GM12892 (cell line): Measurements from ENCODE around the gene GPR107.

Experiments used
- DNase-seq: peaks from one replicate; pipeline ENCODE4 v3.0.0; 2011; ENCODE audit not compliant: insufficient read length
- FAIRE-seq: peaks from 2 replicates; lab custom pipeline; 2011; peaks lifted over from hg19 to GRCh38; lab: Jason Lieb, UNC
- POLR2A ChIP-seq: IDR thresholded peaks from 2 replicates; pipeline ENCODE4 v1.6.1; 2011; ENCODE audit warnings: low read depth, low read length, control low read depth
- POLR2AphosphoS5 ChIP-seq: IDR thresholded peaks from 2 replicates; pipeline ENCODE4 v1.6.1; 2011; ENCODE audit warnings: low read depth, low read length, control low read depth
- TAF1 ChIP-seq: IDR thresholded peaks from 2 replicates; pipeline ENCODE4 v1.6.1; 2011; ENCODE audit warnings: low read depth, mild to moderate bottlenecking, control low read depth, low read length, borderline replicate concordance

Gene GPR107

DNA sequence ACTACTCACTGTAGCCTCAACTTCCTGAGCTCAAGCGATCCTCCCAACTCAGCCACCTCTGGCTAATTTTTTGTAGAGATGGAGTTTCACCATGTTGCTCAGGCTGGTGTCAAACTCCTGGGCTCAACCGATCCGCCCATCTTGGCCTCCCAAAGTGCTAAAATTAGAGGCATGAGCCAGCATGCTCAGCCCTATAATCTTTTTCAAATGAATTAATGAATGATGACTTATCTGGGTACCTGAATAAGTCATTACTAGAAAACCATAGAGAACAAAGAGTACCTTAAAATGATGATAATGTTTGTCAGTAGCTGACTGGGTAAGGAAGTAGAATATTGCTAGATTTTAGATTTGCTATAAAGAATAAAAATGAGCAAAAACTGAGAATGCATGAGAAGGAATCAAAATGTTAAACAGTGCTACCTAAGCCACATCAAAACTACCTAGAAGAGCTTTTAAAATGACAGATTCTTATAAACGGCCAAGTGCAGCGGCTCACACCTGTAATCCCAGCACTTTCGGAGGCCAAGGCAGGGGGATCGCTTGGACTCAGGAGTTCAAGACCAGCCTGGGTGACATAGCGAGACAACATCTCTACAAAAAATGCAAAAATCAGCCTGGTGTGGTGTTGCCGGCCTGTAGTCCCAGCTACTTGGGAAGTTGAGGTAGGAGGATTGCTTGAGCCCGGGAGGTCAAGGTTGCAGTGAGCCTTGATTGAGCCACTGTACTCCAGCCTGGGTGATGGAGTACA is 24.3 kb upstream of the GPR107 start:
- FAIRE-seq (peak; percentile 48), DNase-seq (no peak)
- TF ChIP-seq POLR2AphosphoS5 (no peak; the same call in 1 of the 2 replicates), POLR2A (no peak; the same call in 1 of the 2 replicates), TAF1 (no peak)

DNA sequence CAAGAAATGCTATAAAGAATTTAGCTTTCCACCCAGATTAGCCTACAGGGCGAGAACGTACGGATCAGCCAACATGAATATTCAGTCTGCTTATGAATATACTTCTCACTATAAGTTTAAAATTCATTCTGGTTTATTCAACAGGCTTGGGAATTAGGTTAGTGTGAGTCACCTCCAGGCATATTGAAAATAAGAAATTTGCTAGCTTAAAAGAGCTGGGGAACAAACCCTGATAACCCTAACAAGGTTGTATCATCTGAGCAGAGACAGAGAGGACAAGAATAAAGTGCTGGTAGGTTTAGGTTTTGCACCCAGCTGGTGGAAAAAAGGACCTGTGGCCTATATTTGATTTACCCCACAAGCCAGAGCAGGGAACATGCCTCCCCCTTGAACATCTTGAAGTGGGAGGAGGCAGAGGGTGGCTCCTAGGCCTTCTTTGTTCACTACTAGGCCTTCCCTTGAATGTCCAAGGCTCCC is 23.0 kb upstream of the GPR107 start:
- no peak for DNase-seq
- no peak for TF ChIP-seq TAF1
- TF ChIP-seq POLR2AphosphoS5: no peak; the same call in 1 of the 2 replicates
- TF ChIP-seq POLR2A: no peak
- FAIRE-seq: no peak

DNA sequence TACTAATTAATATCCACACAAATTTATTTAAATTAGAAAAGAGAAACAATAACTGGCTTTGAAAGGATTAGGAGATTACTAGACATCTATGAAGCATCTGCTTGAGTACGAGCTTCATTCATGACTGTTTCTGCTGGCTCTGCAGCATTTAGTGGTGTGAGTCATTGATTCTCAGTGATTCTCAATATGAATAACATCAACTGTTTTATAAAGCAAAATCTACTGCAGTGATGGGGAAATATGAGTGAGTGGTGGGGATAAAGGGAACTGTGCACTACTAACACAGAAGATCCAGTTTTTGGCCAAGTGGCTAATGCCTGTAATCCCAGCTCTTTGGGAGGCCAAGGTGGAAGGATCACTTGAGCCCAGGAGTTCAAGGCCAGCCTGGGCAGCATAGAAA is 19.1 kb upstream of the GPR107 start:
- FAIRE-seq (no peak), DNase-seq (no peak)
- TF ChIP-seq POLR2AphosphoS5: no peak; the same call in 1 of the 2 replicates
- no peak for TF ChIP-seq POLR2A
- no peak for TF ChIP-seq TAF1

DNA sequence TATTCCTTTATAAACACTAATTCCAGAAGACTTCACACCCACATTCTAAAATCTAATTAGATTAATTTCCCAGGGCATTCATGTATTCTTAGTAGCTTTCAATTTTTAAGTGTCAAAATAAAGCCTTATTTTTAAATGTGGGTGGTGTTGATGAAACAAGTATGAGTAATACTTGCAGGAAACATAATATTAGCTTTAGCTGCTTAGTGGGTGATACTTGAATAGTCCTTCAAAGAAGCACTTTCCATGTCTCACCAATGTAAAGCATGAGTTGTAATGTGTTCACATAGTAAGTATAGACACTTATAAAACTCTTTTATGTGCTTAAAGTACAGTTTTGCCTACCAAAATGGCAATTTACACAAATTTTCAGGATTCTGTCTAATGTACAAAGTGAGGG is 17.6 kb upstream of the GPR107 start:
- DNase-seq (no peak), FAIRE-seq (no peak)
- TF ChIP-seq POLR2AphosphoS5 (no peak), TAF1 (no peak), POLR2A (no peak)

DNA sequence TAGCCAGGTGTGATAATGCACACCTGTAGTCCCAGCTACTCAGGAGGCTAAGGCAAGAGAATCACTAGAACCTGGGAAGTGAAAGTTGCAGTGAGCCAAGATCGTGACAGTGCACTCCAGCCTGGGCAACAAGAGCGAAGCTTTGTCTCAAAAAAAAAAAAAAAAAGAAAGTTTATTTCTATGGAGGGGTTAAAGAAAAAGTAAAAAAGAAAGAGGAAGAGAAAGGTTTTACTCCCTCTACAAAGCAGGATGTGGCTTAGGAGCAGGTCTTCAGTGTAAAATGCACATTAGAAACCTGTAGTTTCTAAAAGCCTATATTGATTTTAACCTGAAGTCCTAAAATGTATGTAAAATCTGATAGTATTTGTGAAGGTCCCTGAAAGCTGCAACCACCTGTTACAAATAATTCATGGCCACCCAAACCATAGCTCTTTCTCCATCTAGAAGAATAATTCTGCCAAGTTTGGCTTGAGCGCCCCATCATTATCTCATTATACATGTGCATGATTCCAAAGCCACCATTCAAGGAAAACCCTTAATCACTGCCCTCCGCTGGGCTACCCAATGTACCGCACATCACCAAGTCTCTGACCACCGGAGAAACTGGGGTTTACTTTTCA is 14.1 kb upstream of the GPR107 start:
- peak; percentile 50 for FAIRE-seq
- no peak for TF ChIP-seq POLR2AphosphoS5
- TF ChIP-seq TAF1: no peak
- no peak; the same call in none of the 2 replicates for TF ChIP-seq POLR2A
- no peak for DNase-seq

DNA sequence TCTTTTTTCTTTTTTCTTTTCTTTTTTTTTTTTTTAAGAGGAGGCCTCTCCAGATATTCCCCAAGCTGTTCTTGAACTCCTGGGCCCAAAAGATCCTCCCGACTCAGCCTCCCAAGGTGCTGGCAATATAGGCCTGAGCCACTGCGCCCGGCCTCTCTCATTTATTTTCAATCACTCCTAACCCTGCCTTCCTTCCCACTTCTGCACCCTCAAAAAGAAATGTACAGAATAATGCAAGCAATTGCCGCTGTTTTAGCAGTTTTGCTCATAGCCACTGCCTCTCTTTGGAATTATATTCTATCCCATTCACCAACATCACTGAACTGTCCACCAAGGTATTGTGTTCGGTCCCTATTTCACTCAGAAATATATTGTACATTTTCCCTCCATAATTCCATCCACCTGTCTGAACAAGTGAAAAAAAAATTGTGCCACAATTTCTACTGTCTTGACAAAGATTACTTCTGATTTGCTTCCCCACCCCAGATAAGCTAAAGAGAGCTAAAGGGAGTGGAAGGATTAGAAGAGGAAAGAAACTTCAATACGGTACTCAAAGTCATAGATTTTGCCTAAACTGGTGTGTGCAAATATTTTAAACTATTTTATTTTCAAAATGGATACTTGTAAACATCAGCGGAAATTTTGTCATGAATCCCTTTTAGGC is 12.6 kb upstream of the GPR107 start:
- no peak for TF ChIP-seq POLR2A
- TF ChIP-seq POLR2AphosphoS5: no peak
- TF ChIP-seq TAF1: no peak
- FAIRE-seq: peak; percentile 38
- no peak for DNase-seq

DNA sequence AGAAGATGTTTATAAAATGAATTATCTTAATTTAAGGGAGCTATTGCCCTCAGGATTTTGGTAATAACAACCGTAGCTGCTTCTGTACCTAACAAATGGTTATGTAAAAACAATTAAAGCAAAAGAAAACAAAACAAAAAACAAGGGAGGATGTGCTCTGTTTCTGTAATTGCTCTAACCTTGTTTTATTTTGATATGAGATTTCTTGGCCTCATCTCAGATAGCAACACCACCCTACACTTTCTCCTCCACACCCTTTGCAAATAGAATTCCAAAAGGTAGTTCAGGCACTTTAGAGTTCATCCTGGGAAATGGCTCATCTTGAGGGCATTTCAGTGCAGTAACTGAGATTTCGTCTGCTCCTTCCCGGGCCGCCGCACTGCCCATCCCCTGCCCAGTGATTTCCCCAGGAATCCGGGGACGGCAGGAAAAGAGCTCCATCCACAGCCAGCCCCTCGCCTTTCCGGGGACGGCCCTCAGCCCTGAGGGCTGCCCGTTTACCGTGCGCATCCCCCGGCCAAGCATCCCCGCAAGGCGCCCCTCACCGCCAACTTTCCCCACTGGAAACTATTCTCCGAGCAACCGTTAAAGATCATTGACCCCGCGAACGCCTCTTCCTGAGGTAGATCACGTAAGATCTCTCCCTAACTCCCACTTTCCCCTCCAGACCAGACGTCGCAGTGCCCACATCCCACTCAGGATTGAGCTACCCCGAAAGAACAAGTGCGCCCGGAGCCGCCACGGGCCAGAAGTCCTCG is 11.9 kb upstream of the GPR107 start:
- no peak for DNase-seq
- no peak for FAIRE-seq
- TF ChIP-seq TAF1 (0 out of 2 replicates have a peak, but pooled peaks have one; percentile 33), POLR2A (0 out of 2 replicates have a peak, but pooled peaks have one; percentile 48), POLR2AphosphoS5 (peak; percentile 23; the same call in 1 of the 2 replicates)

DNA sequence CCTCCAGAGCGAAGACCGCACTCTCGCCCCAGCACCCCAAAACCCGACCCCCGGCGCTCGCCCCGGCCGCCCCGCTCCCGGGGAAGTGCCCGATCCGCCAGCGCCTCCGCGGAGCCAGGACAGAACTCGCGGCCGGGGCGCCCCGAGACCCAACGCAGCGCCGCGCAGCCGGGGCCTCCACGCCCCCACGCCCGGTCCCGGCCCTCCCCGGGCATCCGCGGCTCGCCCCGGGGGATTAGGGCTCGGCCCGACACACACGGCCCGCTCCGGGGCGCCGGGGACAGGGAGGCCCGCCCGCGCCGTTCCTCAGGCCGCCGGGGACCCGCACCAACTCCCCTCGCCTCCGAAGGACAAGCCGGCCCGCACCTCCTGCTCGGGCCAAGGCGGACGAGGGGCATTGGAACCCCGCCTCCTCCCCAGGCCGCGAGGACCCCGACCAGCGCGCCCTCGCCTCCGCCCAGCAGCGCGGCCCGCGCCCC is 11.3 kb upstream of the GPR107 start:
- no peak for FAIRE-seq
- TF ChIP-seq POLR2A (no peak), TAF1 (no peak), POLR2AphosphoS5 (peak; percentile 10; the same call in 1 of the 2 replicates)
- no peak for DNase-seq

DNA sequence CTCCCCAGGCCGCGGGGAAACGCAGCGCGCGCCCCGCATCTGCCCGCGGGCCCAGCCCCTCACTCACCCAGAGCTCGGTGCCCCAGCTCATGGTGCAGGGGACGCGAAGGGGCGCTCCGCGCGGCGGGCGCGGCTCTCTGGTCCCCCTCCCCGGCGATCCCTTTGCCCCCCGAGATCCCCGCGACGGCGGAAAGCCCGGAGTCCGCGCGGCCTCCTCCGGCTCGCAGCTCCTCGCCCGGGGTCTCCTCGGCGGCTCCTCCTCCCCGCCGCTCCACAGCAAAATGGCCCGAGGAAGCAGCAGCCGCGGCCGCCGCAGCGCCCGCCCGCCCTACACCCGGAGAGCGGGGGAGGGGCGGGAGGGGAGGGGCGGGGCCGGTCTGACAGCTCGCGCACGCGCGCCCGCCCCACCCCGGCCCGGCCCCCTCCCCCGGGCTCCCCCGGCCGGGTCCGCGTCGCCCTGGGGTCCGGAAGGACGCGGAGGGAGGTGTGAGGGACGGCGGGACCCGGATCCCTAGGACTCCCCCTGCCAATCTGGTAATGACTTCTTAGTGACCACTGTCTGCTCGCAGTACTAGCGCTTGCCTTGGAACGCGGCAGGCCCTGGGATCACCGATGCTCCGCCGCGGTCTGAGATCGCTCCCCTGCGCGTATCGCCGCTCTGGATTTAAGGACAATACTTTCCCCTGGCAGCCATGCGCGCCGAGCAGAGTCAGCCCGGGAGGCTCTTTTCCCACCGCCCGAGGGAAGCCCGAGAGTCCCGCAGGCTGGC is 10.6 kb upstream of the GPR107 start, which contains the start of gene FNBP1:
FNBP1 (minus strand) TSS at position 305 of the 769 bp plus-strand sequence; CDS start at position 91, 214 bp downstream.
- FAIRE-seq (no peak), DNase-seq (peak; percentile 87)
- peak; percentile 98 for TF ChIP-seq TAF1
- TF ChIP-seq POLR2A: peak; percentile 81; the same call in 1 of the 2 replicates
- peak; percentile 54 for TF ChIP-seq POLR2AphosphoS5
